HCT116 (cell line): Measurements from ENCODE around the gene CAND2. TPM values are rescaled to one million over a fixed set of nuclear protein-coding genes. Genes with fewer than 3 reads are reported as not detected.

Experiments used
- ATAC-seq: fragments of 200-7000 bp; cut with Tn5 transposase; 2 replicates; pipeline ENCODE4 v1.9.1; 2020; ENCODE audit warnings: mild to moderate bottlenecking, moderate library complexity
- BruUV-seq: library from RNA; stranded (reverse); fragments of 400-500 nt; replicated peaks from 2 replicates; lab custom pipeline; 2021; lab: Mats Ljungman, UMichigan
- CTCF ChIA-PET: fragments of 300-600 bp; sonication (Branson Sonifier 250); formaldehyde crosslinking; loops from one replicate; lab custom pipeline; 2021; ENCODE audit warnings: antibody characterized with exemption; lab: Charles Lee
- POLR2A ChIA-PET: fragments of 300-600, 350-600 bp; sonication (Branson Sonifier 250); formaldehyde crosslinking; loops from one replicate; lab custom pipeline; 2021; ENCODE audit warnings: antibody characterized with exemption; lab: Charles Lee
- RAD21 ChIA-PET, 2 experiments: fragments of 300-600 bp; sonication (Branson Sonifier 250); formaldehyde crosslinking; loops; one replicate each; lab custom pipeline; 2023; ENCODE audit warnings: low total read pairs in 2 of 2; ENCODE audit not compliant: uncharacterized antibody in 2 of 2, unreplicated experiment in 2 of 2, low non-redundant PET in 1 of 2; lab: Charles Lee
- DNase-seq: peaks from one replicate; pipeline ENCODE4 v3.0.0-alpha.2; 2010; ENCODE audit warnings: low read depth, low spot score
- H2AFZ ChIP-seq: fragments of 200-600 bp; shearing (Covaris generic), sonication (generic); 2 replicates; pipeline ENCODE4 v1.6.1; 2017; ENCODE audit warnings: low read depth, mixed run types, mixed read lengths, antibody characterized with exemption, low read length; ENCODE audit not compliant: poor library complexity, severe bottlenecking
- H3K27ac ChIP-seq: 2 replicates; pipeline ENCODE4 v1.5.1; 2012; ENCODE audit warnings: low read depth, low read length
- H3K27me3 ChIP-seq: fragments of 200-600 bp; sonication (generic); 2 replicates; pipeline ENCODE4 v1.6.1; 2016; ENCODE audit warnings: mixed run types, low read length, mixed read lengths; ENCODE audit not compliant: insufficient read depth
- H3K36me3 ChIP-seq, 2 experiments: fragments of 200-500 bp in 1 of 2; fragments of 200-600 bp in 1 of 2; sonication (Bioruptor generic) in 1 of 2; sonication (generic) in 1 of 2; 2 replicates each; pipeline versions ENCODE4 v1.5.1 to v1.6.1; 2014 to 2016; ENCODE audit warnings: low read length in 2 of 2, inconsistent platforms in 1 of 2, mixed read lengths in 1 of 2, mixed run types in 1 of 2; ENCODE audit not compliant: insufficient read depth in 2 of 2, control insufficient read depth in 1 of 2
- H3K4me1 ChIP-seq, 2 experiments: fragments of 200-600 bp in 1 of 2; sonication (generic) in 1 of 2; 2 replicates each; pipeline versions ENCODE4 v1.5.1 to v1.6.1; 2012 to 2017; ENCODE audit warnings: low read length in 2 of 2, inconsistent platforms in 1 of 2, mild to moderate bottlenecking in 1 of 2, mixed read lengths in 1 of 2, mixed run types in 1 of 2, moderate library complexity in 1 of 2; ENCODE audit not compliant: insufficient read depth in 2 of 2, control insufficient read depth in 1 of 2
- H3K4me2 ChIP-seq: fragments of 200-600 bp; sonication (generic); 2 replicates; pipeline ENCODE4 v1.6.1; 2017; ENCODE audit warnings: mixed run types, low read length, mixed read lengths
- H3K4me3 ChIP-seq, 2 experiments: fragments of 200-600 bp in 1 of 2; sonication (generic) in 1 of 2; replicated peaks in 1 of 2; 2 replicates each; pipeline ENCODE4 v1.5.1; 2011 to 2016; ENCODE audit warnings: low read length in 2 of 2, control low read depth in 1 of 2, low read depth in 1 of 2, mild to moderate bottlenecking in 1 of 2, mixed read lengths in 1 of 2, mixed run types in 1 of 2
- H3K79me2 ChIP-seq: fragments of 200-600 bp; sonication (generic); 2 replicates; pipeline ENCODE4 v1.6.1; 2017; ENCODE audit warnings: mild to moderate bottlenecking, mixed run types, low read length, moderate library complexity, mixed read lengths; ENCODE audit not compliant: insufficient read depth
- H3K9ac ChIP-seq: fragments of 200-600 bp; sonication (generic); 2 replicates; pipeline ENCODE4 v1.6.1; 2016; ENCODE audit warnings: low read length, mixed read lengths
- H3K9me2 ChIP-seq: fragments of 200-600 bp; sonication (generic), shearing (Covaris generic); 2 replicates; pipeline ENCODE4 v1.6.1; 2017; ENCODE audit warnings: mixed run types, mild to moderate bottlenecking, moderate library complexity; ENCODE audit not compliant: insufficient read depth
- H3K9me3 ChIP-seq, 2 experiments: fragments of 200-500 bp in 1 of 2; fragments of 200-600 bp in 1 of 2; sonication (Bioruptor generic) in 1 of 2; sonication (generic) in 1 of 2; 2 replicates each; pipeline ENCODE4 v1.6.1; 2014 to 2017; ENCODE audit warnings: low read length in 2 of 2, mixed read lengths in 2 of 2, inconsistent platforms in 1 of 2, low read depth in 1 of 2, mild to moderate bottlenecking in 1 of 2, mixed run types in 1 of 2, moderate library complexity in 1 of 2; ENCODE audit not compliant: control insufficient read depth in 1 of 2, insufficient read depth in 1 of 2
- H4K20me1 ChIP-seq: fragments of 200-600 bp; sonication (generic), shearing (Covaris generic); 2 replicates; pipeline ENCODE4 v1.6.1; 2017; ENCODE audit warnings: mixed run types, mild to moderate bottlenecking, moderate library complexity; ENCODE audit not compliant: insufficient read depth
- ATF3 ChIP-seq: IDR thresholded peaks from 2 replicates; pipeline ENCODE4 v1.6.1; 2012
- CEBPB ChIP-seq: IDR thresholded peaks from 2 replicates; pipeline ENCODE4 v1.6.1; 2012; ENCODE audit warnings: low read depth
- CTCF ChIP-seq, 3 experiments: fragments of 200-600 bp in 1 of 3; sonication (generic) in 1 of 3; IDR thresholded peaks in 2 of 3; conservative IDR thresholded peaks in 1 of 3; 2 replicates each; pipeline ENCODE4 v1.5.1; 2012 to 2017; ENCODE audit warnings: low read depth in 2 of 3, low read length in 2 of 3, antibody characterized with exemption in 1 of 3, borderline replicate concordance in 1 of 3, control low read depth in 1 of 3, mild to moderate bottlenecking in 1 of 3, mixed read lengths in 1 of 3, mixed run types in 1 of 3, moderate library complexity in 1 of 3; ENCODE audit not compliant: insufficient read depth in 1 of 3
- FOSL1 ChIP-seq: IDR thresholded peaks from 2 replicates; pipeline ENCODE4 v1.6.1; 2012; ENCODE audit warnings: low read depth
- JUND ChIP-seq: IDR thresholded peaks from 2 replicates; pipeline ENCODE4 v1.6.1; 2012
- POLR2AphosphoS5 ChIP-seq: IDR thresholded peaks from 2 replicates; pipeline ENCODE4 v1.6.1; 2011; ENCODE audit warnings: mild to moderate bottlenecking, low read depth, low read length, moderate library complexity
- YY1 ChIP-seq: IDR thresholded peaks from 2 replicates; pipeline ENCODE4 v1.6.1; 2011; ENCODE audit warnings: low read length, low read depth, moderate library complexity, mild to moderate bottlenecking; ENCODE audit not compliant: insufficient replicate concordance; ENCODE audit errors: extremely low read depth
- ZNF274 ChIP-seq: fragments of 200-500 bp; sonication (Bioruptor generic); IDR thresholded peaks from 2 replicates; pipeline ENCODE4 v1.6.1; 2014; ENCODE audit warnings: mild to moderate bottlenecking, low read depth, low read length, inconsistent platforms
- intact Hi-C: fragments of 100-400 bp; cut with micrococcal nuclease; formaldehyde crosslinking; loops from 2 replicates; pipeline ENCODE4 v1.10.0; 2022
- total RNA-seq: library from RNA; stranded (reverse); gene quantifications from one replicate; pipeline ENCODE4 v1.2.1, GENCODE V29; 2021; ENCODE audit not compliant: unreplicated experiment

CAND2 gene
- total RNA-seq, 1 experiment from 2014 or later: not detected

GRCh38 chr3:12807601-12808359, 11.3 kb downstream of the CAND2 start:
- H4K20me1 ChIP-seq: no peaks in the 10 kb centered on the region
- peaks cover 9 to 16% of the 10 kb centered on the region in 2 experiments for H3K4me1 ChIP-seq
- DNase-seq: no peak
- H3K4me2 ChIP-seq: no peak overlapping the region
- no TSS peak for BruUV-seq
- no peaks in the 10 kb centered on the region for H3K9me2 ChIP-seq
- ATAC-seq: no peak
- no peak for TF ChIP-seq ATF3
- no peak for TF ChIP-seq CTCF (IDR thresholded peaks at IDR 0.05 in 2 of 3, conservative IDR thresholded peaks at IDR 0.05 in 1 of 3; ENCODE audit: borderline replicate concordance in 1 of 3, insufficient read depth in 1 of 3, low read depth in 2 of 3, low read length in 2 of 3)
- TF ChIP-seq ZNF274: no peak
- no peak for TF ChIP-seq YY1
- no peak for TF ChIP-seq CEBPB
- TF ChIP-seq POLR2AphosphoS5: no peak
- TF ChIP-seq JUND: no peak
- no peak for TF ChIP-seq FOSL1
- ChIA-PET RAD21 (no interaction called here), POLR2A (interaction anchor here (0.9 kb wide), 1 partner anchor 49 kb away, joined by 3 read pairs; the partner anchor contains the start of gene TMEM40), CTCF (interaction anchor here (0.5 to 1.5 kb wide), 4 partner anchors 17 to 245 kb away, joined by 3 read pairs; no protein-coding TSS in a partner anchor)
- no peaks in the 10 kb centered on the region for H3K27me3 ChIP-seq
- H3K36me3 ChIP-seq: no peaks in the 10 kb centered on the region
- H3K27ac ChIP-seq: no peak overlapping the region
- no peak overlapping the region for H2AFZ ChIP-seq
- no peak overlapping the region for H3K9ac ChIP-seq
- H3K9me3 ChIP-seq: no peaks in the 10 kb centered on the region
- no peak overlapping the region for H3K4me3 ChIP-seq
- intact Hi-C loops: loop anchor here (2.0 kb wide), 1 partner anchor 101 kb away; no protein-coding TSS in a partner anchor
- H3K79me2 ChIP-seq: no peaks in the 10 kb centered on the region
